ENCODE results near the gene FKBP8.

DNA sequence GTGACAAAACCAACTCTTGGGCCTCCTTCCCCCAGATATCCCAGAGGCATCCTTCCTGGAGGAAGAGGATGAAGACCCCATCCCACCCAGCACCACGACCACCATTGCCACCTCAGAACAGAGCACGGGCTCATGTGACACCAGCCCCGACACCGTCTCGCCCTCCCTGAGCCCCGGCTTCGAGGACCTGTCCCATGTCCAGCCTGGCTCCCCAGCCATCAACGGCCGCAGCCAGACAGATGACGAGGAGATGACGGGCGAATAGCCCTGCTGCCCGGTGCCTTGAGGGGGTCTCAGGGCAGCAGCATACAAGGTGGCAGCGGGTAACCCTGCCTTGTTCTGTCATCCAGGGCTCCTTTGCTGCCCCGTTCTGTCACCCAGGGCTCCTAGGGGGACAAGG lies 25.0 kb upstream of the FKBP8 start:
- TF ChIP-seq POLR2A (IDR thresholded peaks at IDR 0.05) = no peak
- TF ChIP-seq, protein P1, sequence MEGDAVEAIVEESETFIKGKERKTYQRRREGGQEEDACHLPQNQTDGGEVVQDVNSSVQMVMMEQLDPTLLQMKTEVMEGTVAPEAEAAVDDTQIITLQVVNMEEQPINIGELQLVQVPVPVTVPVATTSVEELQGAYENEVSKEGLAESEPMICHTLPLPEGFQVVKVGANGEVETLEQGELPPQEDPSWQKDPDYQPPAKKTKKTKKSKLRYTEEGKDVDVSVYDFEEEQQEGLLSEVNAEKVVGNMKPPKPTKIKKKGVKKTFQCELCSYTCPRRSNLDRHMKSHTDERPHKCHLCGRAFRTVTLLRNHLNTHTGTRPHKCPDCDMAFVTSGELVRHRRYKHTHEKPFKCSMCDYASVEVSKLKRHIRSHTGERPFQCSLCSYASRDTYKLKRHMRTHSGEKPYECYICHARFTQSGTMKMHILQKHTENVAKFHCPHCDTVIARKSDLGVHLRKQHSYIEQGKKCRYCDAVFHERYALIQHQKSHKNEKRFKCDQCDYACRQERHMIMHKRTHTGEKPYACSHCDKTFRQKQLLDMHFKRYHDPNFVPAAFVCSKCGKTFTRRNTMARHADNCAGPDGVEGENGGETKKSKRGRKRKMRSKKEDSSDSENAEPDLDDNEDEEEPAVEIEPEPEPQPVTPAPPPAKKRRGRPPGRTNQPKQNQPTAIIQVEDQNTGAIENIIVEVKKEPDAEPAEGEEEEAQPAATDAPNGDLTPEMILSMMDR (IDR thresholded peaks at IDR 0.05) = no peak
- TF ChIP-seq POLR2AphosphoS5 (IDR thresholded peaks at IDR 0.05) = no peak

Measured in transverse colon (tissue), 4 donors.